ENCODE measurements around the gene ATP2A3. TPM values are rescaled to one million over a fixed set of nuclear protein-coding genes. Genes with fewer than 3 reads are reported as not detected.

The ATP2A3 gene
- total RNA-seq, 1 donor from 2014 or later: 274 TPM

DNA sequence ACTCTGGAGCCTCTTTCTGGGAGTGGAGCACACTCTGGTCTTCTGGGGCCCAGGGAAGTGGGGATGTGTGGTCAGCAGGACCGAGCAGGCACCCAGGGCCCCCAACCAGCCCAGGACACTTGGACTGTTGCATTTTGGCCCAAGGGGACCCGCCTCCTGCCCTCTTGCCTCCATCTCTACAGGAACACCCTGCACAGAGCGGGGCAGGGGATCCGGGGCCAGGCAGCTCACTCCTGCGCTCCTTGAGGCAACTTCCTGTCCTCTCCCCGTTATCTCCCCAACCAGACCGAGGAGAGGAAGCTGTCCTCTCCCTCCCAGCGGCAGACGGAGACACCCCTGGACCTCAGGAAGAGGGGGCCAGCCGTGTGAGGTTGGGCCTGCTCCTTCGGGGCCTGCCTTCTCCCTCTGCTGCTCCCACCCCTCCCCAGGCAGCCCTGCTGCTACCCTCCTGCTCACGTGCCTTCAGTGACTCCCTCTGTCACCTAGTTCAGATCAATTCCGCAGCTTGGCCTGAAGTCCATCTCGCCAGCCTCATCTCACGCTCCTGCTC lies 10.0 kb upstream of the ATP2A3 start:
- intact Hi-C loops (cut with micrococcal nuclease): no loop called here

DNA sequence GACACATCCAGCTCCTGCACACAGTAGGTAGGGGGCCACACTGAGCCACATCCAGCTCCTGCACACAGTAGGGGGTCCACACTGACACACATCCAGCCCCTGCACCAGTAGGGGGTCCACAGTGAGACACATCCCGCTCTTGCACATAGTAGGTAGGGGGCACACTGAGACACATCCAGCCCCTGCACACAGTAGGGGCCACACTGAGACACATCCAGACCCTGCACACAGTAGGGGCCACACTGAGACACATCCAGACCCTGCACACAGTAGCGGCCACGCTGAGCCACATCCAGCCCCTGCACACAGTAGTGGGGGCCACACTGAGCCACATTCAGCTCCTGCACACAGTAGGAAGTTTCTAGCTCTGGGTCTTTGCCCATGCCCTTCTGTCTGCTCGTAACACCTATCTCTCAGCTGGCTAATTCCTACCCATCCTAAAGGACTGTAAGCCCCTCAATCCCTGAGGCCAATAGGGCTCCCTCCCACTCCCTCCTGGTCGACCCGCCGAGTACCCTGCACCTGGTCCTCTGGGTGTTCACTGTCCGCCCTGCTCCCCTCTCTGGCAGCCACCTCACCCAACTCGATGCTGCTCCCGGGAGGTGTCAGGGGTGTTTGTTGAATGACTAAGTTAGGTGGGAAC lies 9.4 kb upstream of the ATP2A3 start:
- intact Hi-C loops (cut with micrococcal nuclease): no loop called here

DNA sequence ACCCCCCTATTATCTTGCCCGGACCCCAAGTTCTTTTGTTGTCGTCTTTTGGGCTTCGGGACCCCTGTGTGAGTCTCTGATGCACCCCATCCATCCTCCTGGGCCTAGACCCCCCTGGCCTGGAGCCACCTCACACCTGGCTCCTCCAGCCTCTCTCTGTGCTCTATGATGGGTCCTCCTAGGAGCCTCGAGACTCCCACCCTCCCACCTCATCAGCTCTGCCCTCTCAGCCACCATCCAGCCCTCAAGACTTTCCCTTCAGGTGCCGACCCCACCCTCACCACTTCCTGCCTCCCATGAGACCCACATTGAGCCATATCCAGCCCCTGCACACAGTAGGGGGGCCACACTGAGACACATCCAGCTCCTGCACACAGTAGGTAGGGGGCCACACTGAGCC lies 8.7 kb upstream of the ATP2A3 start:
- intact Hi-C loops (cut with micrococcal nuclease): no loop called here

DNA sequence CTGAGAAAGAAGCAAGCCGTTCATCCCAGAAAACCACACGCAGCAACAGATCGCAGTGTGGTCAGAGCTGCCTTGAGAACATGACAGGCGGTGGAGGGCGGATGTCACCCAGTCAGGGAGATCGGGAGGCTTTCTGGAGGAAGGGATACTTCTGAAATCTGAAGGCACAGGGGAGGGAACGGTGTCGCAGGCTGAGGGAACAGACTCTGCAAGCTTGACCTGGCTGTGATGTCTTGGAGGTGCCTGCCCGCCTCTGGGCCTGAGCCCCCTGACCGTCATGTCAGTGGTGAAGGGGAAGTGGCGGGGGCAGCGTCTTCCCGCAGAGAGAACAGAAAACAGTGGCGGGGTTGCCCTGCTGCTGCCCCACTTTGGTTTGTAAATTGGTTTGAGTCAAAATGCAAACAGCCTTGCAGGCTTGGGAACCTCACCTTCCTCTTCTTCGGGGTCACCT lies 8.1 kb upstream of the ATP2A3 start:
- intact Hi-C loops (cut with micrococcal nuclease): no loop called here

DNA sequence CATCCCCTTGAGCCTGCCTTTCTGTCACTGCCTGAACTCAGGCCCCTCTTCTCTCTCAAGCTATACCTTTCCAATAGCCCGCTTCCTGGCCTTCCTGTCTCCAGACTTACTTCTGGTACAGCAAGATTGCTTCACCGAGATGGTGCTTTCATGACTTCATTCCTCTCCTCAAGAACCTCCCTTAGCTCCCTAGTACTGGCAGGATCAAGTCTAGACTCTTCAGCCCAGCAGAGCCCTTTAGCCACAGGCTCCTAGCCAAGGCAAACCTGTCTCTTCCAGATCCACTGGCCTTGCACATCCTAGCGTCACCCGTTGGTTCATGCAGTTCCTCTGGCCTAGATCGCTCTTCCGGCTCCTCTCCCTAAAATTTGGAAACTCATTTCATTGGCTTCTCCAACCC lies 6.4 kb upstream of the ATP2A3 start:
- intact Hi-C loops (cut with micrococcal nuclease): no loop called here

DNA sequence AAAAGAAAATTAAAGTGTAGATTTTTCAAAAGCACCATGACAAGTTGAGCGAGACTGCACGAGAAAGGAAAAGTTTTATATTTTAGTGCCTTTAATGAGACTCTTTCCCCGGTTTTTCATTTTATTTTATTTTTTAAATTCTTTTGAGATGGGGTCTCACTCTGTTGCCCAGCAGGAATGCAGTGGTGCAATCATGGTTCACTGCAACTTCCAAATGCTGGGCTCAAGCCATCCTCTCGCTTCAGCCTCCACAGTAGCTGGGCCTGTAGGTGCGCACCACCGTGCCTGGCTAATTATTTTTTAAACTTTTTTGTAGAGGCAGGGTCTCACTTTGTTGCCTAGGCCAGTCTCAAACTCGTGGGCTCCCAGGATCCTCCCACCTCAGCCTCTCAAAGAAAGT lies 5.7 kb upstream of the ATP2A3 start:
- intact Hi-C loops (cut with micrococcal nuclease): loop anchor here (10.0 kb wide), 4 partner anchors 245 to 745 kb away; partner anchors contain the start of genes ARRB2, EMC6, GGT6 and HASPIN

DNA sequence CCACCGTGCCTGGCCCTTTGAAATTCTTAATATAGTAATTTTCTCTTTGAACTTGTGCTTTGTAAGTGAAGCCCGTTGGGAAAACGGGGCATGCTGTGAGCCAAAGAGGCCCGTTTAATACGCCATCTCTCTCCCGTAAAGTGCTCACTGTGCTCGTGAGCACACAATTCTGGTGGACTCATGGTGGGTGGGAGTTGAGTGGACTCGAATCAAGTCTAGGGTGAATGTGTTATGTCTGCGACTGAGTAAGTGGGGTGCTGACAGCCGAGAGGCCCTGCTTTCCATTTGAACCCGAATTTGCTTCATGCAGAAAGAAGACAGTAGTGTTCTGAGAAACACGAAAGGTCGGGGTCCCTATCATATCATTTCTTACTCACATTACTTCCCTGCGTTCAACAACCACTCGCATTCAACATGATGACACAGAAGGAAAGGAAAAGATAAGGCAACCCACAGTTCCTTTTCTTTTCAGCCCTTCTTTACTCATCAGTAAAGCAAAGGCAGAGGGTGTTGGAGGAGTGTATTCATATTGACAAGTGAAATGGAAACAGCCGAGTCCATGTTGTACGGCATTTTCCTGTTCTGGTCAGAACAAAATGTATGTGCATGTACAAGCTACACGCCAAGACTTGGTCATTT lies 4.8 kb upstream of the ATP2A3 start:
- intact Hi-C loops (cut with micrococcal nuclease): loop anchor here (10.0 kb wide), 4 partner anchors 244 to 746 kb away; partner anchors contain the start of genes ARRB2, EMC6, GGT6 and HASPIN

DNA sequence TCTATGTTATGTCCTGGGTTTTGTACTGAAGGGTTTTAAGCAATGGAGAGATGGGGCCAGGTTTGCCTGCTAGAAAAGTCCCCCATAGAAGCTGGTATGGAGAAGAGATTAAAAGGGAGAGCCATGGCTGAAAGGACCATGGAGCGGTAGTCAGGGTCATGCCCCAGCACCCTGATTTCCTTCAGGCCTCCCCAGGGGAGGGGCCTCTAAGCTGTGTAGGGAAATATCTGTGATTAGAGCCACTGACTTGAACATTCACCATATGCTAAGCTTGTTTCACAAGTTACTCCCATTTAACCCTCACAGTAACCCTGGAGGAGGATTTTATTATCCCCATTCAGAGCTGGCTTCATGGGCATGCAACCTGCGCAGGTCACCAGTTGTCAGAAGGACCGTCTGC lies 3.8 kb upstream of the ATP2A3 start:
- intact Hi-C loops (cut with micrococcal nuclease): loop anchor here (10.0 kb wide), 4 partner anchors 243 to 747 kb away; partner anchors contain the start of genes ARRB2, EMC6, GGT6 and HASPIN

DNA sequence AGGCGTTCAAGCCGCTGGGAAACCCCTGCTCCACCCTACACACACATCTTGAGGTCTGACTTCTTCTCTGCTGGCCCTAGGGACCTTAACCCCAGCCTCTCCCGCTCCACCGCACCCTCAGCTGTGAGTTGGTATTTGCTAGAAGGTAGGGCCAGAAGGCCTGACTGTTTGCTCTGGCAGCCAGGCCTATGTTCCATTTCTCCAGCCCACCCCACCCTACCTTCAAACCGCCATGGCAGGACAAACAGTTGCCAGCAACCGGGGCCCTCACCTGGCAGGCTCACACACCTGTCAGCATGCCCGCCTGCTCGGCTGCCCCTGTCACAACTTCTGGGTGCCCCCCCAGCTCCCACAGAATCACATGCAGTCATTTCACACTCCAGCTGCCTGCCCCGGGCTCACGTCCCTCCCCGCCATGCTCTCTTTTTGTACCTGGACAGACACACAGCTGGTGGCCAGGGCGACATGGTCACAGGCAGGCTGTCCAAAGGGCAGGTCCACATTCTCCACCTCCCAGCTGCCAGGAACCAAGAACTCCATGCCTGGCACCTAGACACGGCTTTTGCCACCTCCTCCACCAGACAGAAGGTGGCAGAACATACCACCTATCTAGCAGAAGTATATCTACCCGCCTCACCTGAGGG lies 2.6 kb upstream of the ATP2A3 start:
- intact Hi-C loops (cut with micrococcal nuclease): loop anchor here (10.0 kb wide), 4 partner anchors 242 to 748 kb away; partner anchors contain the start of genes ARRB2, EMC6, GGT6 and HASPIN

DNA sequence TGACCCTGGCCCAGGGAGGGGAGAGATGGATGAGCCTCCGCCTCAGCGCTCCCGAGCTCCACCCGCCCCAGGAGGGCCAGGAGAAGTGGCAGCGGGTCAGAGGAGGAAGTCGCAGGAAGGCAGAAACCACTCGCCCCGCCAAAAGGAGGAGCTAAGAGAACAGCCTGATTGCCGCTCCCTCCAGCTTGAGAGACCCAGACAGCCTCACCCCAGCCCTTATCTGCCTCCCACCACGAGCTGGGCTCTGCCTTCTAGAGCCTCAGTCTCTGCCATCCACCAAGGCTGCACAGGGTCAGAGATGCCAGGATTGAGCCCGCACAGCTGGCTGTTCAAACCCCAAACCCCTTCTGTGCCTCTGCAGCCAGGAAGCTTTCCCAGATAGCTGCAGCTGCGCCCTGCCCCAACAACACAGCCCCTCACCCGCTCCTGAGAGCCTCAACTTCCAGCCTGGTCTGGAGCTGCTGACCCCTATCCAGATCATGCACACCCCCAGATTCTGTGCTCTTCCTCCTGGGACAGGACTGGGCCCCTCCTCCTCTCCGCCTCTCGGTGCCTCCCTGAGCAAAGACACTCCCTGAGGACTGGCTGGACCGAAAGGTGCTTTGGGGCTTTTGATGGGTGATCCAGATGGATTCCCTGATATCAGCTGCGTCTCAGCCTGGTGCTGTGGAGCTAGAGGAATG lies 1.0 kb upstream of the ATP2A3 start:
- intact Hi-C loops (cut with micrococcal nuclease): loop anchor here (1.0 to 10.0 kb wide), 10 partner anchors 21 to 750 kb away; partner anchors contain the start of genes ARRB2, CAMKK1, CTNS and CYB5D2

DNA sequence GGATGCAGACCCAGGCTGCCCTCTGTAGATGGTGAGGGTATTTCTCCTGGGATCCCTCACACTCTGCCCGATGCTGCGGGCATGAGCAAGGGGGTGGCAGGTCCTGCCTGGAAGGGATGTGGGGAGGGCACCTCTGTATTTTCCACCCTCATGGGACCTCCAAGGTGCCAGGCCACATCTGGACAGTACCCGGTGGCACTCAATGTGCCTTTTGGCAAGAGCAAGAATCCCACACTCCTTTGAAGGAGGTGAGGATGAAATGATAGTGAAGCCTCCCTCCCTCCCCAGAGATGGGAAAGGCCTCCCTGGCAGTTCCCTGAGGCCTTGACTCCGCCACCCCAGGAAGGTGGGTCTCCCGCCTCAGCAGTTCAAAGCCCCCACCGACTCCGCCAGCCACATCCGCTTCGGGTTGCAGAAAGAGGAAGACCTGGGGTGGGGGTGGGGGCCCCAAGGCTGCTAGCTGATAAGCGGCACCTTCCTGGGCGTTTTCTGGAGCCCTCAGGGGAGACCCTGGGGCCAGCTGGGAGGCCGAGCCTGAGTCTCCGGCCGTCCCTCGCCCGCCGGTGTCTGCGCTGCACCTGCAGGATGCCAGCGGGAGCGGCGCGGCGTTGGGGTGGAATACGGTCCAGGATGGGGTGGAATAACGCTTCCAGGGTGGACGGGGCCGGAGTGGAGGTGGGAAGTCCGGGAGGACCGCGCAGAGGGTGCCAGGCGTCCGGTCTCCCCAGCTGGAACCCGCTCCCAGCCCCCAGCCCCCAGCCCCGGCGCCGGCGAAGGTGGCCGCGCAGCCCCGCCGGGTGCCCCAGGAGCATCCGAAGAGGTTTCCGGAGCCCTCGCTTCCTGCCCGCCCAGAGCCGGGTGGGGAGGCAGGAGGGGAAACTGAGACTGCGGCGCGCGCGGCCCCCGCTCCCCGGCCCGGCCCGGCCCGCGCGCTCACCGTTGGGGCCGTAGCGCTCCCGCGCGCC lies 718 bp downstream of the ATP2A3 start:
- intact Hi-C loops (cut with micrococcal nuclease): loop anchor here (1.0 to 10.0 kb wide), 6 partner anchors 51 to 751 kb away; partner anchors contain the start of genes ARRB2, EMC6, GGT6 and HASPIN

DNA sequence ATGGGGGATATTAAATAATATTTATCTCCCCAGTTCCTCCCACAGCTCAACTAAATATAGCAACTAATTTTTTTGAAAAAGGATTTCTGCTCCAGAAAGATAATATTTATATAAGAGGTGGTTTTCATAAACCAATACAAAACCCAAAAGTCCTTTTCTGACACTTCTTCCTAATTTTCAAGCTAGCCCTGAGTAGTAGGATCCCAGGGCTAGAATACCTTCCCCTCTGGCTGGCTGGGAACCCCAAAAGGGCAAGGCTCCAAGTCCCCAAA lies 1.3 kb downstream of the ATP2A3 start:
- intact Hi-C loops (cut with micrococcal nuclease): loop anchor here (5.0 to 10.0 kb wide), 5 partner anchors 51 to 752 kb away; partner anchors contain the start of genes ARRB2, EMC6, GGT6 and HASPIN

DNA sequence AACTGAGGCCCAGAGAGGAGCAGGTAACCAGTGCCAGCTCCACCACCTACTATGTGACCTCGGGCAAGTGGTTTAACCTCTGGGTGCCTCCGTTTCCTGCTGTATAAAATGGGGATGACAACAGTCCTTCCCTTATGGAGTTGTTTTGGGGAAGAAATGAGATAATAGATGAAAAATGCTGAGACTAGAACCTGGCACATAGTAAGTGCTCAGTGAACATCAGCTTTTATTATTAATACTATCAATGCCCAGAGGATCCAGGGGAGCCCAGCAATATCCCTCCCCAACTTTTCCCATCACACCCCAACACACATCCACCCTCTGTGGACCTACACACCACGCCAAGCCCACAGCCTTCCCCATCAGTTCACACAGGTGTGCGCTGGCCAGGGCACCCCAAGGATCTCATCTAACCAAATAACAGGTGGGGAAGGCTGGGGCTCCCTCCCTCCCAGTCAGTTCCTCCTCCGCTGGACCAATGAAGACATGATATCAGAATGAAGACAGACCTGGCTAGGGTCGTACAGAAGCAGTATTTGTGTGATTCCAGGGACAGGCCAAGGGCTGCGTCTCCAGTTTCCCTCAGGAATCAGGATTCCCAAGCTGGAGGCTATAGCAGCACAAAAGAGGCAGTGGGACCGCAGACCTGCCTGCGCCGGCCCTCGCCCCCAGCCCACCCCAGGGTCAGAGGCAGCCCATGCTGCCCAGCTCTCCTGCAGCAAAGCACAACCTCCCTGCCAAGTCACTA lies 1.8 kb downstream of the ATP2A3 start:
- intact Hi-C loops (cut with micrococcal nuclease): loop anchor here (5.0 to 10.0 kb wide), 5 partner anchors 50 to 752 kb away; partner anchors contain the start of genes ARRB2, EMC6, GGT6 and HASPIN

DNA sequence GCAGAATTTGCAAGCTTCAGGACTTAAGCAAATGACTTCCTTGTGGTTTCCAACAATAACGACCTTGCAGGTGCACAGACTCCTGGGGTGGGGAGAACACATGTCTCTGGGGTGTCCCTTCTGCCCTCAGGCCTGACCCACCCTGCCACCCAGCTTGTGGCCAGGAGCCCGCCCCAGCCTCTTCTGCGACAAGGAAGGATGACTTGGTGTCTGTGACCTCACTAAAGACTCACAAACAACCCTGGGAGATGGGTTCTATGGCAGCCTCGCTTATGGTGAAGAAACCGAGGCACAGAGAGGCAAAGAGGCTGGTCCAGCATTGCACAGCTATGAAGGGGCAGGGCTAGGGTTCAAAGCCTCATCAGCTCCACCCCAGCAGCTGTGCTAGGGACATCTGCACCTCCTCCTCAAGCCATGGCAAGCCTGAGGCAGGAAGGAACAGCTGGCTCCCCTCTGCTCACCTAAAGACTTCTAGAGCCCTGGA lies 2.6 kb downstream of the ATP2A3 start:
- intact Hi-C loops (cut with micrococcal nuclease): loop anchor here (5.0 to 10.0 kb wide), 5 partner anchors 49 to 753 kb away; partner anchors contain the start of genes ARRB2, EMC6, GGT6 and HASPIN

DNA sequence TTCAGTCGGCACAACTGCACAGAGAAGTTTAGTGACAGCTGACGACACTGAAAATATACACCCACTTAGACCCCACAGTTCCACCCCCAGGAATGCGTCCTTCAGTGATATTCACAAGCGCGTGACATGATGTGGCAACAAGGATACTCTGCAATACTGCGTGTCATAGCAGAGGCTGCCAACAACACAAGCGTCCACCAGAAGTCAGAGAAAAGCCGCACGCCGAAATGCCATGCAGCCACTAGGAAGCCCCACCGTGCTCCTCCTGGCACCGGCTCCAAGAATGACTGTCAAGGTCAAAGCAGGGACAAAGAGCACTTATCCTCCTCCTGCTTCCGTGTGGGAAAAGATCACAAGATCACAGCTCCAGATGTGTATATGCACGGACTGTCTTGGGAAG lies 3.5 kb downstream of the ATP2A3 start:
- intact Hi-C loops (cut with micrococcal nuclease): loop anchor here (5.0 to 10.0 kb wide), 5 partner anchors 48 to 754 kb away; partner anchors contain the start of genes ARRB2, EMC6, GGT6 and HASPIN

DNA sequence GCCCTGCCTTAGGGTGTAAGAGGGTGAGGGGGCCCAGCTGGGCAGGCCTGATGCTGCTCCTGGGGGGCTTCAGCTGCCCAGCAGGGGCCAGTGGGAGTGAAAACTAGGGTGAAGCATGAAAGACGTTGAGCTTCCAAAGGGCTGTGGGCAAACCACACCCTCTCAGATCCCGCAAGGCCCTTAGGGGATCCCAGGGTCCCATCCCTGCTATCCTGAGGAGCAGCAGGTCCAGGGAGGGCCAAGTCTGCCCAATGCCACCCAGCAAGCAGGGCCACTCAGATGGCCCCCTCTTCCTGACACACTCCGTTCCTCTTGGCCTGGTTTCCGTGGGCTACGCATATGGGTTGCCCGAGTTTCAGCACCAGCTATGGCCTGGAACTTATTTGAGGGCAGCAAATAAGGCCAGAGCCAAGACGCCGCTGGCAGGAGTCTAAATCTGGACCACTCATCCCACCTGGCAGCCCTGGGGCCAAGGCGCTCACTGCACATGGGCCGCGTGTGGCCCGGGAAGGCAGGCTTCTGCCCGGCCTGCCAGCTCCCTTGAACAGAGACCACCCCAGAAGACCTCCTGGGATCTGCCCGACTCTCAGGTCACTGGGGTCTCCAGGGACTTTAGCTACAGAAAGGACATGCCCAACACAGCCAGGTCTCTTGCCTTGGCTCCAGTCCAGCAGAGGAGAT lies 4.2 kb downstream of the ATP2A3 start:
- intact Hi-C loops (cut with micrococcal nuclease): loop anchor here (5.0 to 10.0 kb wide), 5 partner anchors 48 to 755 kb away; partner anchors contain the start of genes ARRB2, EMC6, GGT6 and HASPIN

DNA sequence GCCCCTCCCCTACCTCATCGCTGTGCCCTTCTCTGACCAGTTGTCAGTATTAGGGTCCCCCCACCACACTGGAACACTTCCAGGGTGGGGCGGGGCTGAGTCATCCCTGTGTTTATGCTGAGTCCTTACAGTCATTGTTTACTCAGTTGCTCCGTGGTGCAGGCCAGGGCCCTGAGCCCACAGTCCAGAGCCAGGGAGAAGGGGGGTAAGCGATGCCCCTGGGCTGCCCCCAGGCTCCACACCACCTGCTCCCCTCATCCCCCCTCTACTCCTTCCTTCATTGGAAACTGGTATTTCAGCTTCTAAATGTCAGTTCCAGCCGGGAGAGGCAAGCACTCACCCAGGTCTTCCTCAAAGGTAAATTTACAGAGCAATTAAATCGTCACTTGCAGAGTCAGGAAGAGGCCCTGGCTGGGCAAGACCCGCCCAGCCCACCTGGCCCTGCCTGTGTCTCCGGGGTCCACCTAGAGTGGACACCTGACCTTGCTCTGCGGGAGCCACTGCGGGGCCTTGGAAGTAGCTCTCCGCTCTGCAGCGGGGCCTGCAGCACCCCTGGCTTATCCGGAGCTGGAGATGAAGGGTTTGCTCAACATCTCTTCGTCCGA lies 4.8 kb downstream of the ATP2A3 start:
- intact Hi-C loops (cut with micrococcal nuclease): no loop called here

Measured in T-helper 1 cell treated with Interleukin-12 subunit alpha and Interleukin-12 subunit beta and Interleukin-4 antibody, amounts not matched to agents 30 ng/mL and 1 ng/mL, for 36 hours (primary cell).